B cell (primary cell): ENCODE measurements around the gene NLGN4Y. TPM values are rescaled to one million over a fixed set of nuclear protein-coding genes. Genes with fewer than 3 reads are reported as not detected.

Source experiments
- ATAC-seq: fragments of 200-7000 bp; cut with Tn5 transposase; one replicate; pipeline ENCODE4 v1.10.0; 2021; ENCODE audit warnings: low read depth, mild to moderate bottlenecking, moderate number of reproducible peaks, moderate library complexity
- CTCF ChIA-PET: fragments of 350-600 bp; sonication (Branson Sonifier 250); formaldehyde crosslinking; loops from one replicate; lab custom pipeline; 2021; ENCODE audit warnings: antibody characterized with exemption, inconsistent platforms; lab: Charles Lee
- POLR2A ChIA-PET: fragments of 350-600 bp; sonication (Branson Sonifier 250); formaldehyde crosslinking; loops from one replicate; lab custom pipeline; 2021; ENCODE audit warnings: antibody characterized with exemption; lab: Charles Lee
- DNase-seq: peaks from one replicate; pipeline ENCODE4 v3.0.0; 2013
- H2AFZ ChIP-seq: 2 replicates; pipeline ENCODE4 v1.6.1; 2012; ENCODE audit warnings: mild to moderate bottlenecking, low read depth, low read length; ENCODE audit not compliant: insufficient read depth, poor library complexity, severe bottlenecking
- H3K27ac ChIP-seq, 2 donors: 1 replicate in 1 of 2; 2 replicates in 1 of 2; pipeline ENCODE4 v1.5.1; 2012 to 2013; ENCODE audit warnings: low read length in 2 of 2, mild to moderate bottlenecking in 2 of 2, moderate library complexity in 1 of 2
- H3K27me3 ChIP-seq, 4 experiments: fragments of 200-600 bp in 1 of 4; sonication (generic) in 1 of 4; replicated peaks in 1 of 4; 1 replicate in 2 of 4; 2 replicates in 2 of 4; pipeline versions ENCODE4 v1.6.1 to v1.7.0; 2013 to 2016; ENCODE audit warnings: low read length in 3 of 4, mild to moderate bottlenecking in 2 of 4, mixed read lengths in 1 of 4, moderate library complexity in 1 of 4; ENCODE audit not compliant: insufficient read depth in 4 of 4, control insufficient read depth in 3 of 4; ENCODE audit errors: control extremely low read depth in 1 of 4
- H3K36me3 ChIP-seq, 2 experiments: replicated peaks in 1 of 2; 1 replicate in 1 of 2; 2 replicates in 1 of 2; pipeline versions ENCODE4 v1.6.1 to v1.7.1; 2013; ENCODE audit warnings: low read length in 1 of 2; ENCODE audit not compliant: insufficient read depth in 2 of 2, control insufficient read depth in 1 of 2; ENCODE audit errors: control extremely low read depth in 1 of 2, extremely low read depth in 1 of 2
- H3K4me1 ChIP-seq, 2 donors: fragments of 200-600 bp in 1 of 2; sonication (generic) in 1 of 2; 1 replicate in 1 of 2; 2 replicates in 1 of 2; pipeline versions ENCODE4 v1.5.1 to v1.6.1; 2013 to 2017; ENCODE audit warnings: low read length in 2 of 2; ENCODE audit not compliant: control insufficient read depth in 2 of 2, insufficient read depth in 2 of 2
- H3K4me2 ChIP-seq: replicated peaks from 2 replicates; pipeline ENCODE3; 2012; ENCODE audit warnings: mild to moderate bottlenecking, low read depth, low read length; ENCODE audit not compliant: poor library complexity, severe bottlenecking
- H3K4me3 ChIP-seq, 5 experiments: fragments of 200-600 bp in 1 of 5; sonication (generic) in 1 of 5; 1 replicate in 3 of 5; 2 replicates in 2 of 5; pipeline versions ENCODE4 v1.5.1 to v1.7.0; 2011 to 2016; ENCODE audit warnings: low read length in 4 of 5, mild to moderate bottlenecking in 4 of 5, low read depth in 2 of 5, control low read depth in 1 of 5, moderate library complexity in 1 of 5; ENCODE audit not compliant: insufficient read depth in 1 of 5; ENCODE audit errors: control extremely low read depth in 1 of 5, extremely low read depth in 1 of 5
- H3K79me2 ChIP-seq: fragments of 200-600 bp; sonication (generic); one replicate; pipeline ENCODE4 v1.6.0; 2016; ENCODE audit warnings: low read length; ENCODE audit not compliant: control insufficient read depth, insufficient read depth
- H3K9ac ChIP-seq: fragments of 200-600 bp; sonication (generic); 2 replicates; pipeline ENCODE4 v1.6.1; 2017; ENCODE audit warnings: mild to moderate bottlenecking, low read length, moderate library complexity
- H3K9me3 ChIP-seq, 3 donors: one replicate each; pipeline versions ENCODE4 v1.6.1 to v1.7.1; 2013; ENCODE audit warnings: low read length in 2 of 3; ENCODE audit not compliant: control insufficient read depth in 2 of 3, insufficient read depth in 1 of 3; ENCODE audit errors: control extremely low read depth in 1 of 3
- H4K20me1 ChIP-seq: 2 replicates; pipeline ENCODE4 v1.6.0; 2012; ENCODE audit warnings: mild to moderate bottlenecking, low read length; ENCODE audit not compliant: insufficient read depth, control insufficient read depth, poor library complexity, severe bottlenecking
- H3K27ac Mint-ChIP-seq: one replicate; pipeline ENCODE4 v1.8.0; 2021; ENCODE audit warnings: mixed read lengths
- H3K27me3 Mint-ChIP-seq: one replicate; pipeline ENCODE4 v1.8.0; 2021; ENCODE audit warnings: mixed read lengths
- H3K4me1 Mint-ChIP-seq: one replicate; pipeline ENCODE4 v1.8.0; 2021; ENCODE audit warnings: mixed read lengths
- H3K4me3 Mint-ChIP-seq: one replicate; pipeline ENCODE4 v1.8.0; 2021; ENCODE audit warnings: mixed read lengths
- H3K9me3 Mint-ChIP-seq: one replicate; pipeline ENCODE4 v1.8.0; 2022; ENCODE audit warnings: mixed read lengths; ENCODE audit not compliant: insufficient read depth
- CTCF ChIP-seq: fragments of 200-600 bp; IDR thresholded peaks from one replicate; pipeline ENCODE4 v1.8.0; 2022; ENCODE audit warnings: antibody characterized with exemption, mild to moderate bottlenecking
- EZH2 ChIP-seq: IDR thresholded peaks from 2 replicates; pipeline ENCODE4 v1.6.1; 2012; ENCODE audit warnings: borderline replicate concordance, low read depth, mild to moderate bottlenecking, moderate library complexity, low read length; ENCODE audit not compliant: insufficient read depth, poor library complexity, severe bottlenecking
- WGBS: methylation state at CpG from one replicate; pipeline ENCODE4 v1.1.5; 2013; ENCODE audit warnings: missing lambda C conversion rate; ENCODE audit not compliant: insufficient coverage; 5-methylcytosine and 5-hydroxymethylcytosine counted together
- intact Hi-C: fragments of 100-400 bp; cut with micrococcal nuclease; formaldehyde crosslinking; loops from one replicate; pipeline ENCODE4 v1.10.0; 2022
- polyA plus RNA-seq: library from polyadenylated mRNA; depleted of rRNA; stranded (reverse); fragments of >200 nt; gene quantifications from 2 replicates; pipeline ENCODE4 v1.2.3, GENCODE V29; 2012
- total RNA-seq, 2 donors: library from RNA; stranded (reverse); fragments of 120-200 nt in 1 of 2; gene quantifications; 1 replicate in 1 of 2; 2 replicates in 1 of 2; pipeline versions ENCODE4 v1.2.3 to v1.2.4, GENCODE V29; 2013 to 2022

NLGN4Y gene
- total and polyA plus RNA-seq, 2 donors (not counting 1 experiment from before 2014, with no cell fraction given), result 1.9 TPM; not detected in 1

- no peaks in the 10 kb centered on the region for H3K36me3 ChIP-seq
- no peak overlapping the region for H3K27ac ChIP-seq
- H3K9me3 Mint-ChIP-seq, result no peaks in the 10 kb centered on the region
- intact Hi-C loops, result no loop called here
- CTCF ChIA-PET, result no interaction called here
- WGBS, result no CpG with 5 or more reads among the region's 1 CpG
- H2AFZ ChIP-seq, result no peak overlapping the region
- no peaks in the 10 kb centered on the region for H3K27me3 Mint-ChIP-seq
- H3K9me3 ChIP-seq, result no peaks in the 10 kb centered on the region
- no peak overlapping the region for H3K27ac Mint-ChIP-seq
- POLR2A ChIA-PET, result no interaction called here
- TF ChIP-seq CTCF, result no peak
- no peak for TF ChIP-seq EZH2
- no peaks in the 10 kb centered on the region for H4K20me1 ChIP-seq
- no peaks in the 10 kb centered on the region for H3K4me1 Mint-ChIP-seq
- H3K4me3 ChIP-seq, result no peak overlapping the region
- ATAC-seq (no peak), DNase-seq (no peak)
- H3K4me3 Mint-ChIP-seq, result no peak overlapping the region
- H3K4me2 ChIP-seq, result no peak overlapping the region
- H3K79me2 ChIP-seq, result no peaks in the 10 kb centered on the region
- H3K4me1 ChIP-seq, result no peaks in the 10 kb centered on the region
- H3K27me3 ChIP-seq, result no peaks in the 10 kb centered on the region
- no peak overlapping the region for H3K9ac ChIP-seq
These were observed 93.3 kb downstream of the NLGN4Y start for GRCh38 chrY:14617625-14618024.

- no peaks in the 10 kb centered on the region for H3K79me2 ChIP-seq
- POLR2A ChIA-PET, result no interaction called here
- H3K9me3 Mint-ChIP-seq, result no peaks in the 10 kb centered on the region
- ATAC-seq, result no peak
- H3K27ac ChIP-seq, result no peak overlapping the region
- H2AFZ ChIP-seq, result no peak overlapping the region
- no peaks in the 10 kb centered on the region for H3K27me3 Mint-ChIP-seq
- no peak overlapping the region for H3K4me3 ChIP-seq
- no peaks in the 10 kb centered on the region for H3K4me1 Mint-ChIP-seq
- DNase-seq, result no peak
- no peaks in the 10 kb centered on the region for H3K4me1 ChIP-seq
- no peak overlapping the region for H3K27ac Mint-ChIP-seq
- no CpG with 5 or more reads among the region's 2 CpGs for WGBS
- no peaks in the 10 kb centered on the region for H4K20me1 ChIP-seq
- no peak for TF ChIP-seq EZH2
- TF ChIP-seq CTCF, result no peak
- H3K36me3 ChIP-seq, result no peaks in the 10 kb centered on the region
- H3K4me2 ChIP-seq, result no peak overlapping the region
- no peak overlapping the region for H3K9ac ChIP-seq
- H3K9me3 ChIP-seq, result no peaks in the 10 kb centered on the region
- H3K27me3 ChIP-seq, result no peaks in the 10 kb centered on the region
- no peak overlapping the region for H3K4me3 Mint-ChIP-seq
- CTCF ChIA-PET, result no interaction called here
- intact Hi-C loops, result no loop called here
These were observed 94.2 kb downstream of the NLGN4Y start for GRCh38 chrY:14618513-14618912.
